A549 (cell line): Measurements from ENCODE around the gene PIWIL4.

Experiments used
- EHMT2 ChIP-seq: fragments of 200-600 bp; sonication (generic); IDR thresholded peaks from 2 replicates; pipeline ENCODE4 v1.6.1; 2016; ENCODE audit warnings: antibody characterized with exemption, low read depth, mild to moderate bottlenecking, moderate library complexity
- JUNB ChIP-seq: fragments of >200 bp; sonication (Bioruptor Twin); formaldehyde crosslinking; IDR thresholded peaks from 2 replicates; pipeline ENCODE4 v1.6.1; 2016
- NR3C1 ChIP-seq: fragments of >200 bp; sonication (Bioruptor Twin); formaldehyde crosslinking; IDR thresholded peaks from 3 replicates; pipeline ENCODE4 v1.6.1; 2017
- POLR2A ChIP-seq: IDR thresholded peaks from 2 replicates; pipeline ENCODE4 v1.6.1; 2012; ENCODE audit warnings: mild to moderate bottlenecking, low read length
- RFX5 ChIP-seq: fragments of 450-650 bp; IDR thresholded peaks from 2 replicates; pipeline ENCODE4 v1.7.1; 2014; ENCODE audit warnings: antibody characterized with exemption, mild to moderate bottlenecking, moderate library complexity
- SMC3 ChIP-seq: fragments of >200 bp; sonication (Bioruptor Twin); formaldehyde crosslinking; IDR thresholded peaks from 3 replicates; pipeline ENCODE4 v1.6.1; 2018; ENCODE audit warnings: inconsistent platforms
- TFCP2L1 ChIP-seq: fragments of 250-450 bp; sonication (Bioruptor Pico); IDR thresholded peaks from 2 replicates; pipeline ENCODE4 v1.5.0; 2021; ENCODE audit warnings: mild to moderate bottlenecking
- TF ChIP-seq, protein P1 (sequence below): fragments of >200 bp; sonication (Bioruptor Twin); formaldehyde crosslinking; IDR thresholded peaks from 3 replicates; pipeline ENCODE4 v1.5.1; 2016
- TF ChIP-seq, protein P2 (sequence below): fragments of 200-600 bp; sonication (generic); IDR thresholded peaks from 2 replicates; pipeline ENCODE4 v1.6.1; 2016; ENCODE audit warnings: antibody characterized with exemption, mild to moderate bottlenecking, moderate library complexity

DNA sequence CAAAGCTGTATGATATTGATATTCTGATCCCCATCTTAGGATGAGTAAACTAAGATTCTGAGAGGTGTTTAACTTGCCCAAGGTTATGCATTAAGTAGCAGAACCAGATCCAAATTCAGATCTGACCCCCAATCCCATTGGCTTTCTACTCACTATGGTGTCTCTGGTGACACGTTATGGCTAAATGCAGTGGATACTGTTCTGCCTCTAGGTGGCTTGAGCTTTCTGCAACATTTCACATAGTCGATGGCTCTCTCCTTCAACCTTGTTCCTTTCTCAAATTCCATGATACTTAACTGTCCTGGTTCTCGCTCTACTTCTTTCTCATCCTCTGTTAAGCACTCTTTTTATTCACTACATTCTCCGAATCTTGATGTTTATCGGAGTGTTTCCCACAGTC lies 45.5 kb upstream of the PIWIL4 start:
- TF ChIP-seq, protein P1, sequence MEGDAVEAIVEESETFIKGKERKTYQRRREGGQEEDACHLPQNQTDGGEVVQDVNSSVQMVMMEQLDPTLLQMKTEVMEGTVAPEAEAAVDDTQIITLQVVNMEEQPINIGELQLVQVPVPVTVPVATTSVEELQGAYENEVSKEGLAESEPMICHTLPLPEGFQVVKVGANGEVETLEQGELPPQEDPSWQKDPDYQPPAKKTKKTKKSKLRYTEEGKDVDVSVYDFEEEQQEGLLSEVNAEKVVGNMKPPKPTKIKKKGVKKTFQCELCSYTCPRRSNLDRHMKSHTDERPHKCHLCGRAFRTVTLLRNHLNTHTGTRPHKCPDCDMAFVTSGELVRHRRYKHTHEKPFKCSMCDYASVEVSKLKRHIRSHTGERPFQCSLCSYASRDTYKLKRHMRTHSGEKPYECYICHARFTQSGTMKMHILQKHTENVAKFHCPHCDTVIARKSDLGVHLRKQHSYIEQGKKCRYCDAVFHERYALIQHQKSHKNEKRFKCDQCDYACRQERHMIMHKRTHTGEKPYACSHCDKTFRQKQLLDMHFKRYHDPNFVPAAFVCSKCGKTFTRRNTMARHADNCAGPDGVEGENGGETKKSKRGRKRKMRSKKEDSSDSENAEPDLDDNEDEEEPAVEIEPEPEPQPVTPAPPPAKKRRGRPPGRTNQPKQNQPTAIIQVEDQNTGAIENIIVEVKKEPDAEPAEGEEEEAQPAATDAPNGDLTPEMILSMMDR, result no peak
- TF ChIP-seq POLR2A (no peak), NR3C1 (no peak), EHMT2 (no peak), JUNB (no peak), TFCP2L1 (CRISPR knock-in tag) (no peak), RFX5 (no peak), SMC3 (no peak)
- TF ChIP-seq, protein P2, sequence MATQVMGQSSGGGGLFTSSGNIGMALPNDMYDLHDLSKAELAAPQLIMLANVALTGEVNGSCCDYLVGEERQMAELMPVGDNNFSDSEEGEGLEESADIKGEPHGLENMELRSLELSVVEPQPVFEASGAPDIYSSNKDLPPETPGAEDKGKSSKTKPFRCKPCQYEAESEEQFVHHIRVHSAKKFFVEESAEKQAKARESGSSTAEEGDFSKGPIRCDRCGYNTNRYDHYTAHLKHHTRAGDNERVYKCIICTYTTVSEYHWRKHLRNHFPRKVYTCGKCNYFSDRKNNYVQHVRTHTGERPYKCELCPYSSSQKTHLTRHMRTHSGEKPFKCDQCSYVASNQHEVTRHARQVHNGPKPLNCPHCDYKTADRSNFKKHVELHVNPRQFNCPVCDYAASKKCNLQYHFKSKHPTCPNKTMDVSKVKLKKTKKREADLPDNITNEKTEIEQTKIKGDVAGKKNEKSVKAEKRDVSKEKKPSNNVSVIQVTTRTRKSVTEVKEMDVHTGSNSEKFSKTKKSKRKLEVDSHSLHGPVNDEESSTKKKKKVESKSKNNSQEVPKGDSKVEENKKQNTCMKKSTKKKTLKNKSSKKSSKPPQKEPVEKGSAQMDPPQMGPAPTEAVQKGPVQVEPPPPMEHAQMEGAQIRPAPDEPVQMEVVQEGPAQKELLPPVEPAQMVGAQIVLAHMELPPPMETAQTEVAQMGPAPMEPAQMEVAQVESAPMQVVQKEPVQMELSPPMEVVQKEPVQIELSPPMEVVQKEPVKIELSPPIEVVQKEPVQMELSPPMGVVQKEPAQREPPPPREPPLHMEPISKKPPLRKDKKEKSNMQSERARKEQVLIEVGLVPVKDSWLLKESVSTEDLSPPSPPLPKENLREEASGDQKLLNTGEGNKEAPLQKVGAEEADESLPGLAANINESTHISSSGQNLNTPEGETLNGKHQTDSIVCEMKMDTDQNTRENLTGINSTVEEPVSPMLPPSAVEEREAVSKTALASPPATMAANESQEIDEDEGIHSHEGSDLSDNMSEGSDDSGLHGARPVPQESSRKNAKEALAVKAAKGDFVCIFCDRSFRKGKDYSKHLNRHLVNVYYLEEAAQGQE, result no peak
